ENCODE data around the gene PHC2.
"Not testable (repeated sequence)": the region's sequence is repeated elsewhere in the genome, so short reads cannot be mapped to it uniquely, and the experiment has no call there.

The PHC2 gene

DNA sequence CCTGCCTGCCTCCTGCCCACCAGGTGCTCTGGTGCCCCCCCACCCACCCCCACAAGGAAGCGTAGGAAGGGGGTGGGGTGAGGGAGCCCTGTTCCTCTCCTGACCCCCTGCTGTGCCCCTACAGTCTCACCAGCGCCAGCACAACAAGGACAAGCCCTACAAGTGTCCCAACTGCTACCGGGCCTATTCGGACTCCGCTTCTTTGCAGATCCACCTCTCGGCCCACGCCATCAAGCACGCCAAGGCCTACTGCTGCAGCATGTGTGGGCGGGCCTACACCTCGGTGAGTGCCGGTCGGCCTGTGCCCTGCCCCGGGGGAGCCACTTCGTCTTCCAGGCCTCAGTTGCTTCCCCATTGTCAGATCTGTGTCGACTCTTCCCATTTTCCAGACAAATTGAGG is 135.9 kb downstream of the PHC2 start:
- DNase-seq (ENCODE audit: insufficient read length, low spot score) (no peak), FAIRE-seq (no peak)
- TF ChIP-seq, protein P1, sequence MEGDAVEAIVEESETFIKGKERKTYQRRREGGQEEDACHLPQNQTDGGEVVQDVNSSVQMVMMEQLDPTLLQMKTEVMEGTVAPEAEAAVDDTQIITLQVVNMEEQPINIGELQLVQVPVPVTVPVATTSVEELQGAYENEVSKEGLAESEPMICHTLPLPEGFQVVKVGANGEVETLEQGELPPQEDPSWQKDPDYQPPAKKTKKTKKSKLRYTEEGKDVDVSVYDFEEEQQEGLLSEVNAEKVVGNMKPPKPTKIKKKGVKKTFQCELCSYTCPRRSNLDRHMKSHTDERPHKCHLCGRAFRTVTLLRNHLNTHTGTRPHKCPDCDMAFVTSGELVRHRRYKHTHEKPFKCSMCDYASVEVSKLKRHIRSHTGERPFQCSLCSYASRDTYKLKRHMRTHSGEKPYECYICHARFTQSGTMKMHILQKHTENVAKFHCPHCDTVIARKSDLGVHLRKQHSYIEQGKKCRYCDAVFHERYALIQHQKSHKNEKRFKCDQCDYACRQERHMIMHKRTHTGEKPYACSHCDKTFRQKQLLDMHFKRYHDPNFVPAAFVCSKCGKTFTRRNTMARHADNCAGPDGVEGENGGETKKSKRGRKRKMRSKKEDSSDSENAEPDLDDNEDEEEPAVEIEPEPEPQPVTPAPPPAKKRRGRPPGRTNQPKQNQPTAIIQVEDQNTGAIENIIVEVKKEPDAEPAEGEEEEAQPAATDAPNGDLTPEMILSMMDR (IDR thresholded peaks at IDR 0.05; ENCODE audit: insufficient read depth, missing control alignments): no peak

DNA sequence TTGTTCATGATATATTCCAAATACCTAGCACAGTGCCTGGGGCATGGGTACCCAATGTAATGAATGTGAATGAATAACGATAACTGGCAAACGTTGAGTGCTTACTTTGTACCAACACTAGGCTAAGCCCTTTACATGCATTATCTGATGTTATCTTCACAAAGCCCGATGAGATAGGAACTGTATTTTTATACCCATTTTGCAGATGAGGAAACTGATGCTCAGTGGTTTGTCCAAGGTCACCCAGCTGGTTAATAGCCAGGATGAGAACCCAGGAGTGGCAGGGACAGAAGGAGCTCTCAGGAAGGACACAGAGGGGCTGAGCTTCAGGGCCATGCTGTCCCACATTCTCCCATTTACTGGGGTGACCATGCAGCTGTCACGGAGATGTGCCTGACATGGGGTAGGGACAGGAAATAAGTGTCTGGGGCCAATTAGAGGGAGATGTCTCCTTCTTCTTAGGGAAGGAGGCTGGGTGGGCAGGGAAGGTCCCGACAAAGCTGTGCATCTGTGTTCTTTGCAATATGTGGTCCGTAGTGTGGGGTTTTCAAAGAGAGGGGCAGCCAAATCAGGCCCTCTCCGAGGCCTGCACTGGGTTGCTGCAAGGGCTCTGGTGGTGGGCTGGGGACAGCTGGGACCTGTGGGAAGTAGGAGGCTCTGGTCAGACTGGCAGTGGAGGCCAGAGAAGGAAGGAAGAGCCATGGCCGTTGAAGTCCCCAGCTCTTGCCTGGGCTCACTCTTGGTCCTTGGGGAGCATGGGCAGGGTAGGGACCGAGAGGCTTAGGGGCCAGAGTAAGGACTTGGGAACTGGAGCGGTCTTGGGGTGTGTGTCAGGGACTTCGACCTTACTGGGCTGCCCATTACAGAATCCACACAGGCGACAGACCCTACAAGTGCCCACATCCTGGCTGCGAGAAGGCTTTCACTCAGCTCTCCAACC is 136.6 kb downstream of the PHC2 start:
- TF ChIP-seq, protein P1 (IDR thresholded peaks at IDR 0.05; ENCODE audit: insufficient read depth, missing control alignments): no peak
- FAIRE-seq: no peak
- no peak for DNase-seq (ENCODE audit: insufficient read length, low spot score)

DNA sequence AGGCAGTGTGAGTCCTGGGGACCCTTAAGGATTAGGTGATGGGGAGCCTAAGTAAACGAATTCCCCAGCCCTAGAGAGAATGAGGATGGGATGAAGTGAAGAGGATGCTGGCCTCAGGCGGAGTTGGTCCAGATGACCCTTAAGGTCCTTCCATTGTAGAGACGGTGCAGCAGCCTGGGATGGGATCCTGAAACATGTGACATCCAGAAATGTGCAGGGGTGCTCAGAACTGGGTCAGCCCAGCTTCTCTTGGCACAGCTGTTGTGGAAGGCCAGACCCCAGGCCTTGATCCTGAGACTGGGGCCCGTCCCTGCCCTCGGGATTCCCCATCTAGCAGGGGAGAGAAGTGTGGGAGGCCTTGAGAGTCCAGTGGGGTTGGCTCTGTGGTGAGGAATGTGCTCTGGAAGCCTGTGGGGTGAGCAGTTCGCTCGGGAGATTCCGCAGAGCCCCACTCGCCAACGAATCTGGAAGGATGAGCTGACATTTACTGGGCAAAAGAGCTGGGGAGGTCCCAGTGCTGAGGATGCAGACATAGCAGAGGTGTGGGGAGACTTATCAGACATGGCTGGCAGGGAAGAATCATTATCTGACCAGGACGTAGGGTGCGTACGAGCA is 138.1 kb downstream of the PHC2 start:
- FAIRE-seq: no peak
- no peak for DNase-seq (ENCODE audit: insufficient read length, low spot score)
- TF ChIP-seq, protein P1 (IDR thresholded peaks at IDR 0.05; ENCODE audit: insufficient read depth, missing control alignments): no peak

DNA sequence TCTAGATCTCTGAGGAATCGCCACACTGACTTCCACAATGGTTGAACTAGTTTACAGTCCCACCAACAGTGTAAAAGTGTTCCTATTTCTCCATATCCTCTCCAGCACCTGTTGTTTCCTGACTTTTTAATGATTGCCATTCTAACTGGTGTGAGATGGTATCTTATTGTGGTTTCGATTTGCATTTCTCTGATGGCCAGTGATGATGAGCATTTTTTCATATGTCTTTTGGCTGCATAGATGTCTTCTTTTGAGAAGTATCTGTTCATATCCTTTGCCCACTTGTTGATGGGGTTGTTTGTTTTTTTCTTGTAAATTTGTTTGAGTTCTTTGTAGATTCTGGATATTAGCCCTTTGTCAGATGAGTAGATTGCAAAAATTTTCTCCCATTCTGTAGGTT is 140.3 kb downstream of the PHC2 start:
- not testable (repeated sequence) for FAIRE-seq; DNase-seq (ENCODE audit: insufficient read length, low spot score)

DNA sequence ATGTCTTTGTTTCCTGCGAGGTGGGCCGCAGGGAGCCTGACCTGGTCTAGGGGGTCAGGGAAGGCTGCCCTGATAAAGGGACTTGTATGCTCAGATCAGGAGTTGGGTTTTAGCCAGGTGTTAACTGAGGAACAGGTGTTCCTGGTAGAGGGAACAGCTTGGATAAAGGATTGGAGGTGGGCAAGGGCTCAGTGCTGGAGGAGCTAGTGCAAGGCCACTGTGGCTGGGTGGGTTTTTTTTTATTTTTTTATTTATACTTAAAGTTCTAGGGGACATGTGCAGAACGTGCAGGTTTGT is 141.1 kb downstream of the PHC2 start:
- no peak for FAIRE-seq
- TF ChIP-seq, protein P1 (IDR thresholded peaks at IDR 0.05; ENCODE audit: insufficient read depth, missing control alignments): no peak
- DNase-seq (ENCODE audit: insufficient read length, low spot score): no peak

DNA sequence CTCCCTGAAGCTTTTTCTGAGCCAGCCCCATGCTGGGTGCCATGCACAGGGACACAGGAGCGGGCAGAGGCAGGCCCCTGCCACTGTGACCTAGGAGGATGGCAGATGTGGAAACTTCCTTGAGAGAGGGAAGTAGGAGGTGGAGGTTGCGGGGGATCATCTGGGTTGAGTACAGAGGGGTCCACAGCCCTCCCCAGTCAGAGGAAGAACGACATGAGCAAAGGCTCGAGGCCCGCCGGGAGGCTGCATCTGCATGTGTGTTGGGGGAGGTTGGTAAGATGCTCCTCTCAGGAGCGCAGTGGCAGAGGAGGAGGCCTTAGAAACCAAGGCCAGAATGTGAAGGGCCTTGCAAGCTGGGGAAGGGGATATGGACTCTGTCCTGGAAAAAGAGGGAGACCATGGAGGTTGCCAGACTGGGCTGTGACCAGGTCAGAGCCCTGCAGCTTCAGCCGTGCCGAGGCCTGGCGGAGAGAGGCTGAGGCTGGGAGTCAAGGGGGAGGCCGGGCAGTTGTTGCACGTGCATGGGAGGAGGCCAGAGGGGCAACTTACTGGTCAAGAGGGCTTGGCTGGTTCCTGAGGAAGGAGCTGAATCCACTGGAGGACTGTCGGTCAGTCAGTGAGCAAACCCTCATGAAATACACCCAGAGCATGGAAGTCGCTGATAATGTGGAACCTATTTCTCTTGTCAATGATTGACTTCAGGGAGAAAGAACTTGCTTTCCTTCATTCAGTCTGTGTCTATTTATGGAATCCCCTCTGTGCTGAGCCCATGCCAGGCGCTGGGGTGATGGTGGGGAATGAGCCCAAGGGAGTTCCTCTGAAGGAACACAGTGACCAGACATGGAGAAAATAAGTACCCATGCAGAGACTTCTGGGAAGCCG is 141.7 kb downstream of the PHC2 start:
- FAIRE-seq (no peak), DNase-seq (ENCODE audit: insufficient read length, low spot score) (no peak)
- TF ChIP-seq, protein P1 (IDR thresholded peaks at IDR 0.05; ENCODE audit: insufficient read depth, missing control alignments): no peak

DNA sequence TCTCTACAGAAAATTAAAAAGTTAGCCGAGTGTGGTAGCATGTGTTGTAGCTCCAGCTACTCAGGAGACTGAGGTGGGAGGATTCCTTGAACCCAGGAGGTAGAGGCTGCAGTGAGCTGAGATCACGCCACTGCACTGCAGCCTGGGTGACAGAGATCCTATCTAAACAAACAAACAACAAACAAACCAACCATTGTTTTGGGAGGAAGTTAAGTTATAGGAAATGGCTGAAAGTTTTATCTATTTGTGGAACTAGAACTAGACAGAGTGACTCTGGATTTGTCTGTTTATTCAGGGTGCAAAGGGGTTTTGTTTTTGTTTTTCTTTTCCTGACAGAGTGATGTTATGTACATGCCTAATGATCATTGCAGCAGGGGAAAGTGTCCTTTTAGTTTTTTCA is 143.6 kb downstream of the PHC2 start:
- DNase-seq (ENCODE audit: insufficient read length, low spot score): no peak
- FAIRE-seq: no peak
- TF ChIP-seq, protein P1 (IDR thresholded peaks at IDR 0.05; ENCODE audit: insufficient read depth, missing control alignments): no peak

Measured in D721Med (cell line).